Cardiac ventricle fibroblast (primary cell): ENCODE measurements around the gene FTCDNL1. TPM values are rescaled to one million over a fixed set of nuclear protein-coding genes. Genes with fewer than 3 reads are reported as not detected.

ENCODE experiments used
- total RNA-seq: library from RNA; depleted of rRNA; stranded (reverse); fragments of >200 nt; gene quantifications from 2 replicates; pipeline ENCODE4 v1.2.3, GENCODE V29; 2015

Gene FTCDNL1
- total RNA-seq: not detected in 2 replicates

DNA sequence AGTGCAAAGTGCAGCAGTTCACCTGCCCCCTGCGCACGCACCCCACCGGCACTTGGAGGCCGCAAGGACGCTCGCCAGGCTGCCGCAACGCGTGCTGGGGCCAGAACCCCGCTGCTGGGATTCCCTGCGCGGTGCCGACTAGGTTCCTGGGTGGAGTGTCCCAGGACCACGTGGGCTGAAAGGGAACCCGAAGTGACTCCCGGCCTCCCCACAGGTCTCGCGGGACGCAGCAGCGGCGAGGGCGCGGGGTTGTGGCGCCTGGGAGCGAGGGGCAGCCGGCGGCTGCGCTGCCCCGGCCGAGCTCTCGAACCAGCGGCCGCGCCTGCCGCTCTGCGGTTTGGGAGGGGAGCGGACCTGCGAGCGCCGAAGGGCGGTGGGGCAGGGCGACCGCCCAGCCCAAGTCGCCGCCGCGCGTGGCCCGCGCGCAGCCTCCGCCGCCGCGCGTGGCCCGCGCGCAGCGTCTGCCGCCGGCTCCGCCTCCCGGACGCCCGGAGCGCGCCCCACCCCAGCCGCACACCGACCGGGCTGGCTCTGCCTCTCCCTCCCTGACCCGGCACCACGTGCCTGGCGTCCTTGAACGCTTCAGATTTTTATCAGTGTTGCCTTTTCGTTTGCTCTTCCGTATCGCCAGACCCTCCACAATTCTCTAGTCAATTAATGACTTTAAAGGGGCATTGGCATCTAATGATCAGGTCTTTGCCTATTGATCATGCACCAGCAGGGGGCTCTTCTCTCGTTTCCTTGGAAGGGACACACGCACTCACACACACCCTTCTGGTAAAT, at the start of gene FTCDNL1:
TSS of gene FTCDNL1 (minus strand) at position 475 of the 783 bp plus-strand sequence. CDS start 2,230 bp downstream, outside the sequence.

Other genes with a start within 250 kb of the FTCDNL1 start
- 7.3 and 9.6 TPM in 2 replicates for gene C2orf69, start 60.1 kb upstream of the FTCDNL1 start, total RNA-seq
- gene TYW5, start 104.3 kb upstream of the FTCDNL1 start, total RNA-seq: 1.8 and 3.4 TPM in 2 replicates
- 11.5 and 24.0 TPM in 2 replicates for gene MAIP1, start 104.4 kb upstream of the FTCDNL1 start, total RNA-seq